Gastroesophageal sphincter (tissue), 4 donors: Measurements from ENCODE around the gene SYTL3. TPM values are rescaled to one million over a fixed set of nuclear protein-coding genes. Genes with fewer than 3 reads are reported as not detected.

Experiments
- ATAC-seq: fragments of 150-250 bp; one replicate; pipeline ENCODE4 v1.9.1; 2016; ENCODE audit warnings: mild to moderate bottlenecking, moderate library complexity
- H3K27ac ChIP-seq, 4 donors: fragments of 200-600 bp; sonication (generic) in 3 of 4; 1 replicate in 3 of 4; 2 replicates in 1 of 4; pipeline ENCODE4 v1.5.1; 2016 to 2019
- H3K27me3 ChIP-seq: fragments of 200-600 bp; sonication (generic); one replicate; pipeline ENCODE4 v1.5.1; 2019
- H3K36me3 ChIP-seq, 2 donors: fragments of 200-600 bp; sonication (generic); one replicate each; pipeline ENCODE4 v1.5.1; 2019; ENCODE audit warnings: control low read depth in 1 of 2
- H3K4me1 ChIP-seq, 3 donors: fragments of 200-600 bp; sonication (generic); 1 replicate in 2 of 3; 2 replicates in 1 of 3; pipeline ENCODE4 v1.5.1; 2016 to 2019; ENCODE audit warnings: control low read depth in 2 of 3
- H3K4me3 ChIP-seq, 2 donors: fragments of 200-600 bp; sonication (generic); one replicate each; pipeline ENCODE4 v1.5.1; 2019; ENCODE audit warnings: mild to moderate bottlenecking in 1 of 2, moderate library complexity in 1 of 2
- H3K9me3 ChIP-seq, 3 donors: fragments of 200-600 bp; sonication (generic); one replicate each; pipeline ENCODE4 v1.5.1; 2017 to 2019; ENCODE audit warnings: control low read depth in 2 of 3
- CTCF ChIP-seq, 4 experiments: fragments of 200-600 bp in 2 of 4; fragments of 450-650 bp in 2 of 4; sonication (generic) in 1 of 4; IDR thresholded peaks; one replicate each; pipeline ENCODE4 v1.5.1; 2017 to 2019; ENCODE audit warnings: antibody characterized with exemption in 4 of 4, mild to moderate bottlenecking in 2 of 4, moderate library complexity in 2 of 4
- EP300 ChIP-seq: sonication (generic); formaldehyde crosslinking; IDR thresholded peaks from one replicate; pipeline ENCODE4 v1.6.1; 2017; ENCODE audit warnings: antibody characterized with exemption, mild to moderate bottlenecking
- POLR2A ChIP-seq, 2 donors: fragments of 450-650 bp; IDR thresholded peaks; one replicate each; pipeline ENCODE4 v1.6.1; 2017; ENCODE audit warnings: antibody characterized with exemption in 2 of 2, mild to moderate bottlenecking in 2 of 2, moderate library complexity in 1 of 2
- POLR2AphosphoS5 ChIP-seq: sonication (generic); formaldehyde crosslinking; IDR thresholded peaks from one replicate; pipeline ENCODE4 v1.6.1; 2017; ENCODE audit warnings: antibody characterized with exemption
- WGBS, 2 donors: methylation state at CpG; one replicate each; pipeline ENCODE4 v1.1.5; 2018; ENCODE audit warnings: low coverage in 1 of 2; 5-methylcytosine and 5-hydroxymethylcytosine counted together
- total RNA-seq, 4 donors: library from RNA; depleted of rRNA; stranded (reverse); fragments of >200 nt; gene quantifications; one replicate each; pipeline ENCODE4 v1.1.0, GENCODE V29; 2016

Gene SYTL3
- total RNA-seq, 4 donors from 2014 or later = 1.9 to 5.9 (median 4.5) TPM

- no peak for ATAC-seq
- Histone ChIP-seq H3K36me3 (peaks cover 0 to 21% of the 10 kb centered on the region in 2 donors), H3K4me1 (no peaks in the 10 kb centered on the region), H3K9me3 (no peaks in the 10 kb centered on the region), H3K4me3 (no peak overlapping the region), H3K27ac (no peak overlapping the region), H3K27me3 (no peaks in the 10 kb centered on the region)
- TF ChIP-seq POLR2AphosphoS5 = no peak
- TF ChIP-seq EP300 = no peak
- peak in 2 of 4 experiments; percentile 20 to 45 for TF ChIP-seq CTCF (IDR thresholded peaks at IDR 0.05)
- TF ChIP-seq POLR2A (IDR thresholded peaks at IDR 0.05) = no peak
- WGBS, 2 donors = 91% methylated on average over 6 of the region's 13 CpGs; no CpG with 5 or more reads in 1 of the 2 donors
These were observed 68.7 kb downstream of the SYTL3 start for GRCh38 chr6:158718461-158719046.

- H3K9me3 ChIP-seq = no peaks in the 10 kb centered on the region
- no peaks in the 10 kb centered on the region for H3K27me3 ChIP-seq
- no peak for TF ChIP-seq EP300
- TF ChIP-seq POLR2A (IDR thresholded peaks at IDR 0.05) = no peak
- no peak for TF ChIP-seq POLR2AphosphoS5
- TF ChIP-seq CTCF (IDR thresholded peaks at IDR 0.05) = no peak
- no peak overlapping the region for H3K27ac ChIP-seq
- H3K36me3 ChIP-seq = peaks cover 0 to 27% of the 10 kb centered on the region in 2 donors
- ATAC-seq = no peak
- no peaks in the 10 kb centered on the region for H3K4me1 ChIP-seq
- WGBS, 2 donors = 60 to 95% methylated on average over 2 to 5 of the region's 5 CpGs
- no peak overlapping the region for H3K4me3 ChIP-seq
These were observed 72.4 kb downstream of the SYTL3 start for GRCh38 chr6:158722176-158722729.

GRCh38 chr6:158725704-158726103, 75.8 kb downstream of the SYTL3 start:
- no peak overlapping the region for H3K27ac ChIP-seq
- TF ChIP-seq CTCF (IDR thresholded peaks at IDR 0.05) (no peak), POLR2AphosphoS5 (no peak), POLR2A (IDR thresholded peaks at IDR 0.05) (no peak), EP300 (no peak)
- H3K36me3 ChIP-seq = peaks cover 0 to 11% of the 10 kb centered on the region in 2 donors
- 93 to 97% methylated on average over 5 to 7 of the region's 8 CpGs for WGBS, 2 donors
- no peak for ATAC-seq
- no peaks in the 10 kb centered on the region for H3K27me3 ChIP-seq
- H3K4me3 ChIP-seq = no peak overlapping the region
- H3K9me3 ChIP-seq = no peaks in the 10 kb centered on the region
- H3K4me1 ChIP-seq = no peaks in the 10 kb centered on the region

DNA sequence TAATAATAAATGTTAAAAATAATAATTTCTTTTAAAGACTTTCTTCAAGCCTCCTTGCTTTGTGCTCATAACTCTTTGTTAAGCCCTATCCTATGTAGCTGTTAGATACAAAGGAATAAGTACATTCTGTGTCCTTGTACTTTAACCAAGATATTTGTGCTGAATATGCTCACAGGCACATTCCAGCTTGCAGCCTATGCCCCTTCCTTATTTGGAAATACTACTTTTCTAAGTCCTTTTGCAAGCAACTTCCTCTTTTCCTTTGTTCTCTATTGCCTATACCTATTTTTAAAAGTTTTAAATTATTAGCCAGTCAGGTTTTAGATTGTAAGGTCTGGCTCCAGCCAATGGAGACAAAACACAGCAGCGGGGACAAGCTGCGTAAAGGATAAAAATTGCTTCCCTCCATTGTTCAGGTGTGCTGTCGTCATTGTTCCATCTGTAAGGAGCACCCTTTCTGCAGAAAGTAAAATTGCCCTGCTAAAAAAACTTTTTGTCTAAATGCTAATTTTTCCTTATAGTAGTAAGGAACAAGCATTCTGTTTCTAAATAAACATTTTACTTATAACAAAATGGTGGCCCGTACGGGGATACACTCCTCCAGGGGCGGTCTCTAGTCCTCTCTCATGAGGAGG, 80.2 kb downstream of the SYTL3 start:
- Histone ChIP-seq H3K9me3 (peaks cover 0 to 11% (median 0%) of the 10 kb centered on the region in 3 donors), H3K27ac (no peak overlapping the region), H3K27me3 (no peaks in the 10 kb centered on the region), H3K4me1 (no peaks in the 10 kb centered on the region), H3K4me3 (no peak overlapping the region), H3K36me3 (peaks cover 0 to 15% of the 10 kb centered on the region in 2 donors)
- TF ChIP-seq POLR2AphosphoS5 (no peak), POLR2A (IDR thresholded peaks at IDR 0.05) (no peak), CTCF (IDR thresholded peaks at IDR 0.05) (no peak), EP300 (no peak)
- 95 to 100% methylated on average over 3 to 4 of the region's 6 CpGs for WGBS, 2 donors
- no peak for ATAC-seq
